GM23338 (cell line): ENCODE data around the gene AGRN. TPM values are rescaled to one million over a fixed set of nuclear protein-coding genes. Genes with fewer than 3 reads are reported as not detected.

ENCODE experiments used
- ATAC-seq: fragments of 200-7000 bp; cut with Tn5 transposase; 3 replicates; pipeline ENCODE4 v1.9.1; 2020
- DNase-seq: peaks from one replicate; pipeline ENCODE4 v3.0.0-alpha.2; 2015; ENCODE audit warnings: low spot score
- H2AFZ ChIP-seq: fragments of 200-600 bp; sonication (generic); 2 replicates; pipeline ENCODE4 v1.8.0; 2016; ENCODE audit warnings: antibody characterized with exemption, mild to moderate bottlenecking, moderate library complexity
- H3F3A ChIP-seq: fragments of 200-600 bp; sonication (generic); replicated peaks from 2 replicates; pipeline ENCODE4 v1.8.0; 2017; ENCODE audit warnings: antibody characterized with exemption, mixed run types, low read depth
- H3K27ac ChIP-seq: fragments of 200-600 bp; sonication (generic); 2 replicates; pipeline ENCODE4 v1.6.1; 2016; ENCODE audit warnings: low read depth
- H3K27me3 ChIP-seq: fragments of 200-600 bp; sonication (generic); 2 replicates; pipeline ENCODE4 v1.8.0; 2016; ENCODE audit warnings: mild to moderate bottlenecking, mixed run types, moderate library complexity; ENCODE audit not compliant: insufficient read depth
- H3K36me3 ChIP-seq: fragments of 200-600 bp; sonication (generic); 2 replicates; pipeline ENCODE4 v1.8.0; 2016; ENCODE audit warnings: mild to moderate bottlenecking; ENCODE audit not compliant: insufficient read depth
- H3K4me1 ChIP-seq: fragments of 200-600 bp; sonication (generic); 2 replicates; pipeline ENCODE4 v1.8.0; 2016; ENCODE audit warnings: mild to moderate bottlenecking, moderate library complexity; ENCODE audit not compliant: insufficient read depth
- H3K4me2 ChIP-seq: fragments of 200-600 bp; sonication (generic); 2 replicates; pipeline ENCODE4 v1.7.1; 2017; ENCODE audit warnings: mixed run types
- H3K4me3 ChIP-seq: fragments of 200-600 bp; sonication (generic); 2 replicates; pipeline ENCODE4 v1.6.1; 2016; ENCODE audit warnings: mixed run types
- H3K79me2 ChIP-seq: fragments of 200-600 bp; sonication (generic); replicated peaks from 2 replicates; pipeline ENCODE4 v1.8.0; 2017; ENCODE audit warnings: mild to moderate bottlenecking; ENCODE audit not compliant: insufficient read depth
- H3K9me2 ChIP-seq: fragments of 200-600 bp; sonication (generic); 2 replicates; pipeline ENCODE4 v1.8.0; 2017; ENCODE audit not compliant: insufficient read depth
- H4K20me1 ChIP-seq: fragments of 200-600 bp; sonication (generic); replicated peaks from 2 replicates; pipeline ENCODE4 v1.8.0; 2017; ENCODE audit warnings: mild to moderate bottlenecking; ENCODE audit not compliant: insufficient read depth
- H3K27ac Mint-ChIP-seq: 2 replicates; pipeline ENCODE4 v1.8.0; 2020; ENCODE audit warnings: inconsistent platforms, mild to moderate bottlenecking, moderate library complexity, mixed read lengths
- H3K27me3 Mint-ChIP-seq: 3 replicates; pipeline ENCODE4 v1.8.0; 2022; ENCODE audit warnings: low read depth, mild to moderate bottlenecking, moderate library complexity, mixed read lengths, inconsistent platforms; ENCODE audit not compliant: insufficient read depth, poor library complexity
- H3K36me3 Mint-ChIP-seq: 3 replicates; pipeline ENCODE4 v1.8.0; 2021; ENCODE audit warnings: low read depth, mild to moderate bottlenecking, inconsistent platforms, moderate library complexity, mixed read lengths
- H3K4me1 Mint-ChIP-seq: 3 replicates; pipeline ENCODE4 v1.8.0; 2020; ENCODE audit warnings: mild to moderate bottlenecking, inconsistent platforms, mixed read lengths
- H3K4me3 Mint-ChIP-seq: 3 replicates; pipeline ENCODE4 v1.8.0; 2021; ENCODE audit warnings: moderate library complexity, mild to moderate bottlenecking, inconsistent platforms, mixed read lengths
- H3K9me3 Mint-ChIP-seq: 3 replicates; pipeline ENCODE4 v1.8.0; 2020; ENCODE audit warnings: moderate library complexity, mild to moderate bottlenecking, inconsistent platforms, mixed read lengths
- EZH2 ChIP-seq: fragments of 200-600 bp; sonication (generic); IDR thresholded peaks from one replicate; pipeline ENCODE4 v1.8.0; 2017; ENCODE audit warnings: antibody characterized with exemption, mild to moderate bottlenecking, low read depth; ENCODE audit not compliant: unreplicated experiment
- NANOG ChIP-seq: IDR thresholded peaks from 2 replicates; pipeline ENCODE4 v1.6.1; 2016; ENCODE audit warnings: antibody characterized with exemption, borderline replicate concordance
- POLR2AphosphoS5 ChIP-seq: IDR thresholded peaks from 2 replicates; pipeline ENCODE4 v1.6.1; 2016; ENCODE audit warnings: antibody characterized with exemption, low read depth
- REST ChIP-seq: IDR thresholded peaks from one replicate; pipeline ENCODE4 v1.6.1; 2018; ENCODE audit warnings: antibody characterized with exemption; ENCODE audit not compliant: unreplicated experiment
- STAT1 ChIP-seq: IDR thresholded peaks from one replicate; pipeline ENCODE4 v1.6.1; 2016; ENCODE audit warnings: antibody characterized with exemption; ENCODE audit not compliant: unreplicated experiment
- ZNF462 ChIP-seq: fragments of 250-450 bp; sonication (Bioruptor Pico); IDR thresholded peaks from 2 replicates; pipeline ENCODE4 v1.5.0; 2020; ENCODE audit warnings: mild to moderate bottlenecking, moderate library complexity
- polyA plus RNA-seq: library from polyadenylated mRNA; unstranded; fragments of >200 nt; fragmentation: Nextera tagmentation; extraction: Ambion mirVana; gene quantifications from 2 replicates; pipeline ENCODE4 v1.2.1, GENCODE V29; 2016
- total RNA-seq: library from RNA; depleted of rRNA; stranded (reverse); fragments of >200 nt; shearing (Covaris generic); gene quantifications from 2 replicates; pipeline ENCODE4 v1.2.3, GENCODE V29; 2014

Gene AGRN
- total and polyA plus RNA-seq, 2 experiments from 2014 or later: 12.3 to 185 TPM

GRCh38 chr1:1047407-1047806, 27.5 kb downstream of the AGRN start (continued):
- no peak for TF ChIP-seq ZNF462 (CRISPR knock-in tag)

- Histone ChIP-seq H2AFZ (no peak overlapping the region), H3K9me2 (no peaks in the 10 kb centered on the region), H3K27ac (no peak overlapping the region), H3K36me3 (peaks cover 4% of the 10 kb centered on the region; the same call in 1 of the 2 replicates), H3K4me3 (no peak overlapping the region), H3F3A (0 out of 2 replicates have a peak, but pooled peaks cover 13% of the 10 kb centered on the region), H3K4me2 (no peak overlapping the region), H3K79me2 (no peaks in the 10 kb centered on the region), H3K4me1 (no peaks in the 10 kb centered on the region), H3K27me3 (no peaks in the 10 kb centered on the region), H4K20me1 (peaks cover under 1% of the 10 kb centered on the region; the same call in 1 of the 2 replicates)
- no peaks in the 10 kb centered on the region for H3K4me1 Mint-ChIP-seq
- no peak for ATAC-seq
- H3K36me3 Mint-ChIP-seq: peaks cover 30% of the 10 kb centered on the region
- no peak overlapping the region for H3K27ac Mint-ChIP-seq
- no peak overlapping the region for H3K4me3 Mint-ChIP-seq
- peaks cover 8% of the 10 kb centered on the region for H3K27me3 Mint-ChIP-seq
- H3K9me3 Mint-ChIP-seq: peaks cover 2% of the 10 kb centered on the region; the same call in 1 of the 3 replicates
- DNase-seq: no peak
- TF ChIP-seq EZH2 (no peak), REST (no peak), STAT1 (no peak), NANOG (no peak), POLR2AphosphoS5 (no peak), ZNF462 (CRISPR knock-in tag) (no peak)
Measured at GRCh38 chr1:1047963-1048362, 28.0 kb downstream of the AGRN start.
